ENCODE results near the gene CIAO2A.

Gene CIAO2A

GRCh38 chr15:64134345-64134829 is 40.7 kb upstream of the CIAO2A start:
- TF ChIP-seq CTCF (IDR thresholded peaks at IDR 0.05; ENCODE audit: borderline replicate concordance, control extremely low read depth, extremely low read depth, insufficient read depth, missing control alignments), result no peak
- no peak for DNase-seq (ENCODE audit: low spot score)
- in situ Hi-C loops (cut with MboI; ENCODE audit: low sequenced_read_pairs, unreplicated experiment), result no loop called here

GRCh38 chr15:64133623-64134344 is 40.1 kb upstream of the CIAO2A start:
- in situ Hi-C loops (cut with MboI; ENCODE audit: low sequenced_read_pairs, unreplicated experiment), result no loop called here
- TF ChIP-seq CTCF (IDR thresholded peaks at IDR 0.05; ENCODE audit: borderline replicate concordance, control extremely low read depth, extremely low read depth, insufficient read depth, missing control alignments), result no peak
- DNase-seq (ENCODE audit: low spot score), result no peak

- TF ChIP-seq CTCF (IDR thresholded peaks at IDR 0.05; ENCODE audit: borderline replicate concordance, control extremely low read depth, extremely low read depth, insufficient read depth, missing control alignments), result no peak
- in situ Hi-C loops (cut with MboI; ENCODE audit: low sequenced_read_pairs, unreplicated experiment), result no loop called here
- DNase-seq (ENCODE audit: low spot score), result no peak
Measured at GRCh38 chr15:64132217-64132616, 38.6 kb upstream of the CIAO2A start.

DNA sequence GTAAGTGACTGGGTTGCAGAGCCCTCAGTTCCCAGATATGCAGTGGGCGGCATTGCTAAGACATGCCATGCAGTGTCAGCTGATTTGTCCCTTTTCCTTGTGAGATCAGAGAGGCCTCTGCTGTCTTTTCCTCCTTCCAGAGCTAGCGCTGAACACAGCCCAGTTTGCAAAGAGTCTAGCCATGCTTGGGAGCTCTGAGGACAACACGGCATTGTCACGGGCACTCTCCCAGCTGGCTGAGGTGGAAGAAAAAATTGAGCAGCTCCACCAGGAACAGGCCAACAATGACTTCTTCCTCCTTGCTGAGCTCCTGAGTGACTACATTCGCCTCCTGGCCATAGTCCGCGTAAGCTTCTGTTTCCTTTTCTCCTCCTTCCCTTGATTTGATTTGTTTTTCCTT is 37.9 kb upstream of the CIAO2A start:
- no peak for TF ChIP-seq CTCF (IDR thresholded peaks at IDR 0.05; ENCODE audit: borderline replicate concordance, control extremely low read depth, extremely low read depth, insufficient read depth, missing control alignments)
- in situ Hi-C loops (cut with MboI; ENCODE audit: low sequenced_read_pairs, unreplicated experiment), result no loop called here

GRCh38 chr15:64130159-64130558 is 36.5 kb upstream of the CIAO2A start:
- no peak for TF ChIP-seq CTCF (IDR thresholded peaks at IDR 0.05; ENCODE audit: borderline replicate concordance, control extremely low read depth, extremely low read depth, insufficient read depth, missing control alignments)
- no peak for DNase-seq (ENCODE audit: low spot score)
- in situ Hi-C loops (cut with MboI; ENCODE audit: low sequenced_read_pairs, unreplicated experiment), result no loop called here

More for the DNA sequence above, 37.9 kb upstream of the CIAO2A start:
- DNase-seq (ENCODE audit: low spot score), result no peak

GRCh38 chr15:64127521-64128270 is 34.1 kb upstream of the CIAO2A start:
- TF ChIP-seq CTCF (IDR thresholded peaks at IDR 0.05; ENCODE audit: borderline replicate concordance, control extremely low read depth, extremely low read depth, insufficient read depth, missing control alignments), result no peak
- DNase-seq (ENCODE audit: low spot score), result no peak
- in situ Hi-C loops (cut with MboI; ENCODE audit: low sequenced_read_pairs, unreplicated experiment), result no loop called here

Data from GM13976 (cell line).